NT2/D1 (cell line): ENCODE data around the gene CADM4.

Experiments
- SUZ12 ChIP-seq: IDR thresholded peaks from 2 replicates; pipeline ENCODE4 v1.6.1; 2011; ENCODE audit not compliant: insufficient read length, insufficient read depth; ENCODE audit errors: extremely low read depth
- YY1 ChIP-seq: IDR thresholded peaks from 2 replicates; pipeline ENCODE4 v1.6.1; 2011; ENCODE audit not compliant: insufficient read length, insufficient read depth
- ZNF274 ChIP-seq: IDR thresholded peaks from 2 replicates; pipeline ENCODE4 v1.6.1; 2011; ENCODE audit warnings: mild to moderate bottlenecking, low read depth, low read length

DNA sequence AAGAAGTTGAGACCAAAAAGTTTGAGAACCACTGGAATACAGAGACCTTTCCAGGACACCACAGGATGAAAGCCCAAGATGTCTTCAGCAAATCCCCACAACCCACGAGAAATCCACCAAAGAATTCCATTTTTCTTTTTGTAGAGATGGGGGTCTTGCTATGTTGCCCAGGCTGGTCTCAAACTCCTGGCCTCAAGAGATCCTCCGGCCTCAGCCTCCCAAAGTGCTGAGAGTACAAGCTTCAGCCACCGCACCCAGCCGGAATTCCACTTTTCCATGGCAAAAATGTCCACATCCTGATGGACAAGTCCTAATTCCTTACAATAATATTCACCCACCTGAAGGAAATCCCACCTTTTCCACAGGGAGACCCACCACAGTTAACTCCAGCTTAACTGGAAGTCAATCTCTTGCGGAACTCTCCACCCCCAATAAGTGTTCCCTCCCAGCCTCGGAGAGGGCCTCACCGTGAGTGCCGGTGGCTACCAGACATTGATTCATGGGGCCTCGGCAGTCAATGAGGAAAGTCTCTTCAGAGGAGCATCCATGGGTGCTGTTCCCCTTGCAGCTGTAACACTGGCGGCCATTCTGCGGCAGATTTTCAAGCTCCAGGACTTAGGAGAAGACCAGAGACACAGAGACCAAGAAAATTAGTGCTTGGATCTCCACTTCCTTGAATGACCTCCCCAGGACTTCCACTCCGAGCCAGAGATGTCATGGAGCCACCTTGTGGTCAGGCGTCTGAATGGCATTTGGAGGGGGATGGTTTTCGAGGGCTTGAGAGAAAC, 12.3 kb upstream of the CADM4 start:
- TF ChIP-seq YY1 = no peak
- no peak for TF ChIP-seq SUZ12
- TF ChIP-seq ZNF274 = no peak
